Measurements from ENCODE around the gene MESP2.

Gene MESP2

DNA sequence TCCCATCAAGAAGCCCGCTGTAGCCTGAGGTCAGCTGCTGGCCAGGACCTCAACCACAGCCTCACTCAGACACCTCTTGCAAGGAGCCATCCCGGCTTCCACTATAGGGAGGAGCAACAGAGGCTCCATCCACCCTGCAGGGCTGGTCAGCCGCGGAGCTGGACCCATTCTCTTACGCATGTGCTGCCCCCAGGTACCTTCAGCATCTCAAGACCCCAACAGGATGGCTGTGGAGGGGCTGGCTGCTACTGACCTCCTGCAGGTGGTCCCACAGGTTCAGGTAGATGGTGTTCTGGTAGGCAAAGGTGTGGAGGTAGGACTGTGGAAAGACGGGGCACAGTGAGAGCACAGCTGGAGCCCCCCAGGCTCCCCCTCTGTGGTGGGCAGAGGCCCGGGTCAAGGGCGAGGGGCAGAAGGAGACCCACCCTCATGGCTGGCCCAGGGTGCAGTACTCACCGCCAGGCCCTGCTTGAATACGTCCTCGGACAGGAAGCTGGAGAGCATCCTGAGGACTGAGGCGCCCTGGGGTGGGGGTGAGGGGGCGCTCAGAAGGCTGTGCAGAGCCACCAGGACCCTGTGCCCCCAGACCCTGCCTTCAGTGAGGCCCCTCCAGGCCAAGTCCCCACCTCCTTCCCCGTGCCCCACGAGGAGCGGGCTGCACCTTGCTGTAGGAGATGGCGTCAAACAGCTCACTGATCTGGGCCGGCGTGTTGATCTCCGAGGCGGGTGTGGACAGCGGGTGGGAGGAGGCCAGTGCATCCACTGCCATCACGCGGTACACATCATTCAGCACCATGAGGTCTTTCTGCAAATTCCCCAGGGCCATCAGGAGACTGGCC is 27.1 kb downstream of the MESP2 start:
- no peak for DNase-seq

DNA sequence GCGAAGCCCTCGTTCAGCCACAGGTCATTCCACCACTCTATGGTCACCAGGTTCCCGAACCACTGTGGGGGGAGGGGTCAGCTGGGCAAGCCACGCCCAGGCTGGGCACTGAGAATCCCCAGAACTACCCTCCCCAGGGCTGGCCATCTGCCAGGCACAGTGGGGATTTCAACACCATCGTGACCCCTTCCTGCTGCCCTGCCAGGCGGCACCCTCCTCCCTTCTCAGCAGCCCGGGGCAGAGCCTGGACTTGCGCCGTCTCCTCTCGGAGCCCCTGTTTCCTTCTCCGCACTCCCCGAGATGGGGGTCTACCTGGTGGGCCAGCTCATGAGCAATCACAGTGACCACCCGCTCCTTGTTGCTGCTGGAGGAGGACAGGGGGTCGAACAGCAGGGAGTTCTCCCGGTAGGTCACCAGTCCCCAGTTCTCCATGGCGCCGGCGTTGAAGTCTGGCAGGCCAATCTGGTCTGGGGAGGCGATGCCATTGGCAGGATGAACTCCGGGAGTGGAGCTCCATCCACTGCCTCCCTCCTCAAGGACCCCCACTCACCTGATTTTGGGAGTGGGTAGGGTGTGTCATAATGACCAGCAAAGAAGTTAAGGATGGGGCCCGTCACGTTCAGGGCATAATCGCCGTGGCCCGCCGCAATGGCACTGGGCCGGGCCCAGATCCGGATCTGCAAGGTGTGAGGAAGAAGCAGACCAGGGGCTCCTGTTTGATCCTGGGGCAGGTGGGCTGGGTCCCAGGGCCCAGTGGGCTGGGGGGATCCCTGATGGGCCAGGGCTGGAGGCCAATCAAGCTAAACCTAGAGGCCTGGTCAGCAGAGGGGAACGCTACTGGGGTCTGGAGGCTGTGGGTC is 28.0 kb downstream of the MESP2 start:
- no peak for DNase-seq

DNA sequence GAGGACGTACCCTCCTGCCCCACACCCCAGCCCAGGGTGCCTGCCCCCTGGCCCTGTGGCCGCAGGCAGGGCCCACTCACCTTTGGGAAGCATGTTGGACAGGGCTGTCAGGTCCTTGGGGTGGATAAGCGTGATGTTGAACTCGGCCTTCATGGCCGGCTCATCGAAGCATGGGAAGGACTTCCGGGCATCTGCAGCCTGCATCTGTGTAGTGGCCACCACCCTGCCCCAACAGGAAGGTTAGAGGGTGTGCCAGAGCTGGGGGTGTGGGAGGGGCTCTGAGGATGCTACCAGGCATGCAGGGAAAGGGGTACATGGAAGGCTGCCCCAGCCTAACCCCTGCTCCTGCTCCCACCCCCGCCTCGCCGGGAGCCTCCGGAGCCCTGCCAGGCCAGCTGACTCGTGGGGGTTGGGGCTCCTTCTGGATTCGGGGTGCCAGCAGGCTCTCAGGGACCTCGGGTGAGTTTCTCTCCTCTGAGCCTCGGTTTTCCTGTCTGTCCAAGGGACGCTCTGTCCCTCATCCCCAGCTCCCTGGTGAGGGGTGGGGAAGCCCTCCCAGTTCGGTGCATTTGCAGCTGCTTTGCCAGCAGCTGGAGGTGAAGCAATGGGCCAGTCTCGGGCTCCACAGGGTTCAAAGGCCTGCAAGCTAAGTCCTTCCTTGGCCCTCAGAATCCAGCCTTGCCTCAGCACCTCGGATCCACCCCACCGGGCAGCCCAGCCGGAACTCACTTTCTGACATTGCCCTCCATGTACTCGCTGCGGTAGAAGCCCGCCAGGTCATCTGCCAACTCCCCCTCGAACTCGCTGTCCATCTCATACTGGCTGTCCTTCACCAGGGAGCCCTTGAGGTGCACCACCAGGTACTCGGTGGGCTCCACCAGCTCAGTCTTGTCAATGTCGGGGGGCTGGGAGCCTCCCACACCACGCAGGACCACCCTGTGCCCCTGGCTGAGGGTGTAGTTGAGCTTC is 29.4 kb downstream of the MESP2 start:
- DNase-seq: no peak

DNA sequence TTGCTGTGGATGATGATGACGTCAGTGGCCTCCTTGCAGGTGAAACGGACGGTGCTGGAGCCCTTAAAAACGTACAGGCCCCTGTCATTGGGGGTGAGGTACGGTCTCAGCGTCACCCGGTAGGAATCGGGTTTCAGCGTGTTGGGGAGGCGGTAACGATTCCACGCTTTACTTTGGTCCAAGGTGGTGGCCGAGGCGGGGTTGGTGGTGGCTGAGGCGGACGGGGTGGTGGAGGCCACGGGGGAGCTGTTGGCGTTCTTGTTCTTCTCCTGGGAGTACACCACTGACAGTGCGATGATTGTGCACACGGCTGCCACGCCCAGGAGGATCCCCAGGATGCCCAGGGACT is 30.1 kb downstream of the MESP2 start:
- no peak for DNase-seq

DNA sequence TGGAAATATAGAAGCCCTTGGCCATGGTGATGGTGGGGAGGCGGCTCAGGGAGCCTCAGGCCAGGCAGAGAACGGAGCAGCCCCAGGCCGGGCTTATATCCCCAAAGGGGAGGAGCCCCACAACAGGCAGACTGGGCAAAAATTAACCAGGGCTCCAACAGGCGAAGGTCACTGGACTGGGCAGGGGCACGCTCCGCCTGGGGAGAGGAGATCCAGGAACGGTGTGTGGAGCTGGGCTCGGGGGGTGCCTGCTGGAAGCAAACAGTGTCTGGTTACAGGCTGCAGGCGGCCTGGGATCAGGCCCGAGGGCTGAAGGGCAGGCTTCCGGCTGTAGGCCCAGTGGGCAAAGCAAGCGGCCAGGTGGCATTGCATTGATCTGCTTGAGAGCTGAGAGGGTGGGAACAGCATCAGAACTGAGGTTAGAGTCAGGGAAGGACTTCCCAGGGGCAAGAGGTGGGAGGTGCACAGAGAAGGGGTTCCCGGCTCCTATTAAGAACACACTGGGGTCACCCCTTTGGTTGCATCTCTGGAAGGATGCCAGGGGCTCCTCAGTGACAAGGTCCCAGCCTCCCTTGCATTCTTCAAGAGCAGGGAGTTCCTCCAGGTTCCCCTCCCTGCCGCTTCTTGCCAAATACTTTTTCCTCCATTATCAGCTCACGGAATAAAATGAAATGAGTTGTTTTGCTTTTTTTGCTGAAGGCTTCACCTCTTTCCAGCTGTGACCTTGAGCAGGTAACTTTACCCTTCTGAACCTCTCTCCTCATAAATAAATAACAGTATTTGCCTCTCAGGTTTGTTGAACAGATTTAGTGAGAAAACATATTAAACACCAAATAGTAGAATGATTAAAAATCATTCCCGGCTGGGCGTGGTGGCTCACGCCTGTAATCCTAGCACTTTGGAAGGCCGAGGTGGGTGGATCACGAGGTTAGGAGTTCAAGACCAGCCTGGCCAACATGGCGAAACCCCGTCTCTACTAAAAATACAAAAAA is 30.7 kb downstream of the MESP2 start:
- no peak for DNase-seq

DNA sequence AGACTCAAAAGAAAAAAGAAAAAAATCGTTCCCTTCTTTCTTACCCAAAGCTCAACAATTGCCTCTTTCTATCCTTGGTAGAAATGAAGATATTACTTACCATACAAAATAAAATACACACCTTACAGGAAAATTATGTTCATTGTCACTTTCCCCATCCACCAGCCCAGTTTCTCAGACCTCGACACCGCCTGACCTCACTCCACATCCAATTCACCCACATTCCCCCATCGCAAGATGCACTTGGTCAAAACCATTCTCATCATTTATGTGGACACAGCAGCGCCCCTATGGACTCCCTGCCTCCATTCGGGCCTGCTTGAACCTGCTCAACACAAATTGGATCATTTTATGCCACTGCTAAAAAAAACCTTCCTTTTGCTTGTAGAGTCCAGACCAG is 31.6 kb downstream of the MESP2 start:
- DNase-seq: no peak

DNA sequence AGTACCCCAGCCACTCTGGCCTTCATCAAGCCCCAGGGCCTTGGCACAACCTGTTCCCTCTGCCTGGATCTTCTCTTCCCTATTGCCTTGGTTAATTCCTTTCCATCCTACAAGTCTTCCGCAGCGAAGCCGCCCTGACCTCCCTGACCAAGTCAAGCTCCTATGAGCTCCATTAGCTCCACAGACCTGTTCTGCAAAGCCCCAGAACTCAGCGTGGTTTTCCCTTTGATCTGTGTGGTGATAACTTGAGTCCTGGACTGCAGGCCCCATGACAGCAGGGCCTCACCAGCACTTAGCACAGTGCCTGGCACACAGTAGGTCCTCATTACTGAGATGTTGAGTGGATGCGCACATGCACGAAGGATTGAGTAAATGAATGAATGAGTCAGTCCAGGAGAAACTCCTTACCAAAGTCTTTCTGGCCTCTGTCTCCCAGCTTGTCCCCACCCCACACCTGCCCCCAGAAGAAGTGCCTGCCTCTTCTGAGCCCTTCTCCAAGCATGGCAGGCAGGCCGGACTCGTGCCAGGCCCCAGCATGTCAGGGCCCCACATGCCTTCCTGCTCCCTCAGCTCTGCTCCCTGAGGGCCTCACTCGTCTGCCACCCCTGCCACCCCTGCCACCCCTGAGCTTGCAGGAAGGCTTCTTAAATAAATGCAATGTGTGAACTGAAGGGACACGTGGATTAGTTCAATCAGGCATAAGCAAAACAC is 32.2 kb downstream of the MESP2 start:
- DNase-seq: no peak

DNA sequence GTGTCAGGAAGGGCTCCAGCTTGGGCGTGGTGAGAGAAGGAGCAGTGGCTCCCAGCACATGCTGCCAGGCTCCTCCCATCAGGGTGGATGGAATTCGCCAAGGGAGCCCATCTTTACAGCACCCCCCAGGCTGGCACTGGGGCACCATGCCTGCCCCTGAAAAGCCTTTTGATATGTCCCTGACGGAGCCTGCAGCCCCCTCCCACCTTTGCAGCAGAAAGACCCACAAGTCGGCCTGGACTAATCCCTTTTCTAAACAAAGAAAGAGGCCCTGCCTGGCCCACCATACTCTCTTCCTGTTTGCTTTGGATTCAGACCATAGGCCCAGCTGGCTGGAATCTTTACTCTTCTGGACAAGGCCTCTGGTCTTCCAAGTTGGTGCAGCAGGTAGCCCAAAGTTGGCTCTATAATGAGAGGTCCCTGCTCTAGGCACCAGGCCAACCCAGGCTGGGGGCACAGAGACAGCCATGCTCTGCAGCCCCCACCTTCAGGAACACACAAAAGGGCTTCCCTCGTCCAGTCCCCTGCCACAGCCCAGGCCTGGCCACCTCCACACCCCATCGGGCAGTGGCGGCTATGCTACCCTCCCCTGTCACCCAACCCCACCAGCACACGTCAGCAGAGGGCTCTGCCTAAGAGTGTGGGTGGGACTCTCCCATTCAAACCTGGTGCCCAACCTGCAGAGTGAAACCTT is 33.1 kb downstream of the MESP2 start:
- no peak for DNase-seq

DNA sequence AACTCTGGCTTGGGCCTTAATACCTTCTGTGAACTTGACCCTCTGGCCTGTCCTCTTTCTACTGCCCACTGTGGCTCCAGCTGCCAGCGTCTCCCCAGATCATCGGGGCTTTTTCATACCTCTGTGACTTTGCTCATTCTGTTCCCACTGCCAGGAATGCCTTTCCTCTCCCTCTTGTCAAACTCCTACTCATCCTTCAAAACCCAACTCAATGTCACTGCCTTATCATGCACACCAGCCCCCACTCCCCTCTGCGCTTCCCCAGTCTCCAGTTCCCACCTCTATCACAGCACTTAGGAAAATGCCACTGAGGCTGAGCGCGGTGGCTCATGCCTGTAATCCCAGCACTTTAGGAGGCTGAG is 33.6 kb downstream of the MESP2 start:
- DNase-seq: no peak

DNA sequence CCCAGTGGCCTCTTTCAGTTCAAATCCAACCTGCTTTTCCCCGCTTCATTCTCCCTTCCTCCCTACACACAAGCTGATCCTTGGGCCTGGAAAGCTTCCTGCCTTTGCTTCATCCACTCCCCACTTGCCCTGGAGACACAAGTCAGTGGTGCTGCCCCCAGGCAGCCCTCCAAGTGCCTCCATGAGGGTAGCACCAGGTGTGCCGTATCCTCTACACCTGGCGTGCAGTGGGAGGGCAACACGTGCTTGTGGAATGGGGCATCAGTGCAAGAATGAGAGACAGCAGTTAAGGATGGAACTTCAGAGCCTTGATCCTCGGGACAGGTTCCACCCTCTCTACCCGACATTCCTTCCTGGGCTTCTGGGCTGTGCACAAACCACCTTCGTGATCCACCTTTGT is 34.7 kb downstream of the MESP2 start:
- DNase-seq: no peak

DNA sequence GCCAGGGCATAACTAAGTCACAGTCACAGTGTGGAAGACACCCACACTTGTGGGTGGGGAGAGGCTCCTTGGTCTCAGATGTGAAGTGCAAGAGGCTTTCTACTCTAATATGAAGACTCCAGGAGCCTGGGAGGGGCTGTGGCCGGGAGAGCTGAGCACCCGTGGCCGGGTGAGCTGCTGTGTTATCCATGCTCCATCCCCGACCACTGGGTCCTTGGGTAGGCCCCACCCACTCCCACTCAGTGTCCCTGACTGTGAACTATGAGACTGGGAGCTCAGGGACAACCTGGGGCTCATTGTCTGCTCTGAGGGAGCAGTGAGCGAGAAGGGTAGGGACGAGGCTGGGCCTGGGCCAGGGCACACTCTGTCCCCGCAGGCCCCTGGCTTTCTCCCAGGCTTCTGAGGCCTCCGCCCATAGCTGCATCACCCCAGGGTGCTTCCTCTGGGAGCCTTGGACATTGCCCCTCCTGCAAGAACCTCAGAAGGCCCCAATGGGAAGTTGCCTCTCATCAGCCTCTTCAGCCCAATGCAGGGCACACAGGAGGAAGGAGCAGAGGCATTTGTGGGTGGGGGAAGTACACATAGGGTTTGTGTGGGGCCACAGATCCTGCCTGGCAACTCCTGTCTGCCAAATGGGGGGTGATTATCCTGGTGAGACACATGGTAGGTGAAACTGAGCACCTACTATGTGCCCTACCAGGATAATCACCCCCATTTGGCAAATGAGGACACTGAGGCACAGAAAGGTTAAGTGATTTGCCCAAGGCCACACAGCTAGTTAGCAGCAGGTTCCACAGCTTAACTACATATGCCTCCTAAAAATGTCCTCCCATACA is 36.1 kb downstream of the MESP2 start:
- DNase-seq: no peak

DNA sequence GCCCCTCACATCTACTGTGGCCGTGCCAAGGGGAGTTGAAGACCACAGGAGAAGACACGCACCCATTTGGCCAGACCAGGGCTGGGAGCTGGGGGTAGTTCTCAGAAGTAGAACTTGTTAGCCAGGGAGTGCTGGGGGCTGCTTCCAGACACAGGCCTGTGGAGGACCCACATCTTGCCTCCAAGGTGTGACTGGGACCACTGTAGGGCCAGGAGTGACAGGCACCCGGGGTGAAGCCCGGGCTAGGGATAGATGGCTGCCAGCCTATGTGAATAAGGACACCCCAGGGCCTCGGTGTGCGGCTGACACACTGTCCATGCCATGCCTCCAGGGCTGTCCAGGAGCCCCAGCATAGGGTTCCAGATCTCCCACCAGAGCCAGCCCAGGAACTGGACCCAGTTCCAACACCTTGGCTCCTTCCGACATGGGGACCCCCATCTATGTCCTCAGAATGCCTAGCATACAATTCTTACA is 36.8 kb downstream of the MESP2 start:
- no peak for DNase-seq

DNA sequence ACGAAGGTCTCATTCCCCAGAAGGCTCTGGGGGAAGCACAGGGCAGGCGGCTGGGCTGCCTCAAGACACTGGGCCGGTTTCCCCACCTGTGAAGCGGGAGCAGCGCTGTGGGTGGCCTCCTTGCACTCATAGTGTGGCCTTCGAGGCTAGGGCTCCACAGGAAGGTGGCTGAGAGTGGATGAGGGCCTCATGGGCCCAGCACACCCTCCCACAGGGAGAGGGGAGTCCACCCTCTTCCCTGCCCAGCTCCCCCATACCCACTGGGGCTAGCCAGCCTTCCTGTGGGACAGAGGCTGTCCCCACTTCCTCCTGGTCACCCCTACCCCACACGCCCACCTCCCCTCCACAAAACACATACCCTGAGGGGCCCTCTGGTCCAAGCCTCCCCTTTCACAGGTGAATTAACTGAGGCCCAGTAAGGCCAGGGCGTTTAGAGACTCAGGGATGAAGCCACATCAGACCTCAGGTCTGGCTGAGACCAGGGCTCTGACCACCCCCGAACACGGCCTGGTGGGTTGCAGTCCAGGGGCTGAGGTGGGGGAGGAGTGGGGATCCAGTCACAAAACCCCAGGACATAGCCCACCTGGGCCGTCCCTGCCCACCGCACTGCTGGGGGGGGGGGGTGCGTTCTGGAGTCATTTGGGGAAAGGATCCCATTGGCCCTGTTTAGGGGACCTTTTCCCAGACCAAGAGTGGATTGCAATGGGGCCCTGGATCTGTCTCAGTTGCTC is 37.4 kb downstream of the MESP2 start:
- no peak for DNase-seq

DNA sequence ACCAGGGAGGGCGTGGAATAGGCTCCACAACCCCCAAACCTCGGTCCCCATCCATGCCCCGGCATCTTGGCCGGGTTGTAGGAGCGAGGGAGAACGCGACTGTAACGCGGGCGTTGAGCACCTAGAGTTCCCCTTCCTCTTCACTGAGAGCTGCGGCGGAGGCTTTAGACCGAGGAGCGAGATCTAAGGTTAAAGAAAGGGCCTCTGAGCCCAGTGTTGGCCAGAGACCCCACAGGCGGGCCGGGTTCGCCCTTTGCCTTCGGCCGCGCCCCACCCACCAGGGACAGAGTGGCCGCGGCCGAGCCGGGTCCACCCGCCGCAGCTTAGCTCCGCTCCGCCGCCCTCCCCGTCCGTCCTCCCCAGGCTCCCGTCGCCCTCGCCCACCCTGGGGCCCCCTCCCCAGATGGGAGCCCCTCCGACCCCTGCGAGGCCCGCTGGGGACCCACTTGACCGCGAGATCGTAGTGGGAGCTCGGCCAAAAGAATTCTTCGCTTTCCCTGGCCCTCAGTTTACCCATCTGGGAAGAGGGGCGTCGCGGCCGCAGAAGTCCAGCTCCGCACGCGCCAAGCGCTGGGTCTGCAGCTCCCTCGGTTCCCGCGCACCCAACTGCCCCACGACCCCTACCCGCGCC is 38.1 kb downstream of the MESP2 start:
- DNase-seq: peak; percentile 65

DNA sequence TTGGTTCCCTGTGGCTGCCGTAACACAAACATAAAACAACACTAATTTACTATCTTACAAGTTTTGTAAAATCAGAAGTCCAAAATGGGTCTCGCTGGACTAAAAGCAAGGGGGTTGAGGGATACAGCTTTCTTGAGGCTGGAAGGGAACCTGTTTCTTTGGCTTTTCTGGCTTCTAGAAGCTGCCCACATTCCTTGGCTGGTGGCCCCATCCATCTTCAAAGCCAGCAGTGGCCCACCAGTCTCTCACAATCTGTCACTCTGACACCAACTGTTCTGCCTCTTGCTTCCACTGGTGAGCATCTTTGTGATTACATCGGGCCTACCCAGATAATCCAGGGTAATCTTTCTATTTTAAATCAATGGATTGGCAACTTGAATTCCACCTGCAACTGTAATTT is 39.6 kb downstream of the MESP2 start:
- DNase-seq: no peak

DNA sequence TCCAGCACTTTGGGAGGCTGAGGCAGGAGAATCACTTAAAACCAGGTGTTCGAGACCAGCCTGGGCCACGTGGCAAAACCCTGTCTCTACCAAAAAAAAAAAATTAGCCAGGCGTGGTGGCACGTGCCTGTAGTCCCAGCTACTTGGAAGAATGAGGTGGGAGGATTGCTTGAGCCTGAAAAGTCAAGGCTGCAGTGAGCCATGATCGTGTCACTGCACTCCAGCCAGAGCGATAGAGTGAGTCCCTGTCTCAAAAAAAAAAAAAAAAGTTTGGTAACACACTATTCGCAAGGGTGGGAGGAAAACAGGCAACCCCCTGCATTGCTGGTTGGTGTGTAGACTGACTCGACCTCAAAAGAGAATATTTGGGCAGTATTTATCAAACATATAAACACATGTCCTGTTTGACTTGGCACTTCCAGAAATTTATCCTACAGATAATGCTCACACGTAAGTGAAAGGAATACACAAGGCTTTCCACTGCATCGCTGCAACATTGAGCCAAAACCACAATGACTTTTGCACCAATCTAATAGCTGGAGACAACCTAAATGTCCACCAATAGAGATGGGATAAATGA is 41.7 kb downstream of the MESP2 start:
- DNase-seq: no peak

DNA sequence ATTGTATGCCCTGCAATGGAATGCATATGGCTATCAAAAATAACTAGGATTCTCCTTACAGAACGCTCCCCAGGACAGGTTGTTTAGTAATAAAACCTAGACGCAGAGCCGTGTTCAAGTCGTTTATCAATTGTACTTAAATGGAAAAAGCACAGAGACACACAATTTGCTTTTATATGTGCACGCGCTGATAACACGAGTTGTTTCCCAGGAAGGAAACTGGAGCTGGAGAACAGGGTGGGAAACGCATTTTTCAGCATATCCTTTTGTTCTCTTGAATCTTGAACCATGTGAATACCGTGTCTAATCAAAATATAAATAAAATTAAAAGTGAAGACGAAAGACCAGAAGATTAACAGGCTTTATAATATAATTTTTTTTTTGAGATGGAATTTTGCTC is 42.2 kb downstream of the MESP2 start:
- no peak for DNase-seq
